ENCODE results near the gene DNAJB6.

DNA sequence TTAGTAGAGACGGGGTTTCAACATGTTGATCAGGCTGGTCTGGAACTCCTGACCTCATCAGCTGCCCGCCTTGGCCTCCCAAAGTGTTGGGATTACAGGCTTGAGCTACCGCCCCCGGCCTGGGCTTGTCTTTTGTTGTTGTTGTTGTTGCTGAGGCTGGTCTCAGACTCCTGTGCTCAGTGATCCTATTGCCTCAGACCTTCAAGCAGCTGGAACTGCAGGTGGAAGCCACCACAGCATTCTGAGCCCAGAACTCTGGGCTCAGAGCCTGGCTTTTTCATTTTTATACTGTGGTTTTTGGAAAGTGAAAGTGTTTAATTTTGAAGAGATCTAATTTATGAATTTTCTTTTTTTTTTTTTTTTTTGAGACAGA lies 16.2 kb upstream of the DNAJB6 start:
- TF ChIP-seq, protein P1, sequence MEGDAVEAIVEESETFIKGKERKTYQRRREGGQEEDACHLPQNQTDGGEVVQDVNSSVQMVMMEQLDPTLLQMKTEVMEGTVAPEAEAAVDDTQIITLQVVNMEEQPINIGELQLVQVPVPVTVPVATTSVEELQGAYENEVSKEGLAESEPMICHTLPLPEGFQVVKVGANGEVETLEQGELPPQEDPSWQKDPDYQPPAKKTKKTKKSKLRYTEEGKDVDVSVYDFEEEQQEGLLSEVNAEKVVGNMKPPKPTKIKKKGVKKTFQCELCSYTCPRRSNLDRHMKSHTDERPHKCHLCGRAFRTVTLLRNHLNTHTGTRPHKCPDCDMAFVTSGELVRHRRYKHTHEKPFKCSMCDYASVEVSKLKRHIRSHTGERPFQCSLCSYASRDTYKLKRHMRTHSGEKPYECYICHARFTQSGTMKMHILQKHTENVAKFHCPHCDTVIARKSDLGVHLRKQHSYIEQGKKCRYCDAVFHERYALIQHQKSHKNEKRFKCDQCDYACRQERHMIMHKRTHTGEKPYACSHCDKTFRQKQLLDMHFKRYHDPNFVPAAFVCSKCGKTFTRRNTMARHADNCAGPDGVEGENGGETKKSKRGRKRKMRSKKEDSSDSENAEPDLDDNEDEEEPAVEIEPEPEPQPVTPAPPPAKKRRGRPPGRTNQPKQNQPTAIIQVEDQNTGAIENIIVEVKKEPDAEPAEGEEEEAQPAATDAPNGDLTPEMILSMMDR (conservative IDR thresholded peaks at IDR 0.05; ENCODE audit: low read depth, low read length) = no peak
- TF ChIP-seq FOS (IDR thresholded peaks at IDR 0.05; ENCODE audit: low read depth, low read length) (no peak), POLR2A (IDR thresholded peaks at IDR 0.05; ENCODE audit: low read depth, low read length) (no peak), RFX5 (IDR thresholded peaks at IDR 0.05; ENCODE audit: low read depth, low read length) (no peak), RCOR1 (IDR thresholded peaks at IDR 0.05; ENCODE audit: insufficient replicate concordance, low read length) (no peak), BHLHE40 (IDR thresholded peaks at IDR 0.05; ENCODE audit: low read depth, low read length) (no peak), RAD21 (IDR thresholded peaks at IDR 0.05; ENCODE audit: low read length) (no peak), MAFK (IDR thresholded peaks at IDR 0.05; ENCODE audit: low read depth, low read length) (no peak), MAZ (IDR thresholded peaks at IDR 0.05; ENCODE audit: borderline replicate concordance, low read depth, low read length) (no peak), CEBPB (IDR thresholded peaks at IDR 0.05; ENCODE audit: low read depth, low read length) (no peak), MXI1 (IDR thresholded peaks at IDR 0.05; ENCODE audit: borderline replicate concordance, low read depth, low read length) (no peak), CHD1 (IDR thresholded peaks at IDR 0.05; ENCODE audit: low read depth, low read length) (no peak)

Measured in IMR-90 (cell line).